Esophagus squamous epithelium (tissue), 4 donors: ENCODE data around the gene RASAL2.

Experiments used
- POLR2A ChIP-seq, 4 donors: fragments of 450-650 bp; IDR thresholded peaks; one replicate each; pipeline ENCODE4 v1.6.1; 2017; ENCODE audit warnings: antibody characterized with exemption in 4 of 4, mild to moderate bottlenecking in 4 of 4, moderate library complexity in 3 of 4
- TF ChIP-seq, protein P1 (sequence below), 6 experiments: fragments of 450-650 bp in 4 of 6; fragments of 200-600 bp in 2 of 6; sonication (generic) in 2 of 6; IDR thresholded peaks; one replicate each; pipeline ENCODE4 v1.5.1; 2016 to 2019; ENCODE audit warnings: antibody characterized with exemption in 6 of 6, mild to moderate bottlenecking in 4 of 6, moderate library complexity in 4 of 6

GRCh38 chr1:178137238-178137637, 43.3 kb downstream of the RASAL2 start:
- TF ChIP-seq, protein P1, sequence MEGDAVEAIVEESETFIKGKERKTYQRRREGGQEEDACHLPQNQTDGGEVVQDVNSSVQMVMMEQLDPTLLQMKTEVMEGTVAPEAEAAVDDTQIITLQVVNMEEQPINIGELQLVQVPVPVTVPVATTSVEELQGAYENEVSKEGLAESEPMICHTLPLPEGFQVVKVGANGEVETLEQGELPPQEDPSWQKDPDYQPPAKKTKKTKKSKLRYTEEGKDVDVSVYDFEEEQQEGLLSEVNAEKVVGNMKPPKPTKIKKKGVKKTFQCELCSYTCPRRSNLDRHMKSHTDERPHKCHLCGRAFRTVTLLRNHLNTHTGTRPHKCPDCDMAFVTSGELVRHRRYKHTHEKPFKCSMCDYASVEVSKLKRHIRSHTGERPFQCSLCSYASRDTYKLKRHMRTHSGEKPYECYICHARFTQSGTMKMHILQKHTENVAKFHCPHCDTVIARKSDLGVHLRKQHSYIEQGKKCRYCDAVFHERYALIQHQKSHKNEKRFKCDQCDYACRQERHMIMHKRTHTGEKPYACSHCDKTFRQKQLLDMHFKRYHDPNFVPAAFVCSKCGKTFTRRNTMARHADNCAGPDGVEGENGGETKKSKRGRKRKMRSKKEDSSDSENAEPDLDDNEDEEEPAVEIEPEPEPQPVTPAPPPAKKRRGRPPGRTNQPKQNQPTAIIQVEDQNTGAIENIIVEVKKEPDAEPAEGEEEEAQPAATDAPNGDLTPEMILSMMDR (IDR thresholded peaks at IDR 0.05), result no peak
- TF ChIP-seq POLR2A (IDR thresholded peaks at IDR 0.05), result no peak
